Neutrophil (primary cell): ENCODE measurements around the gene CAST.

Source experiments
- H3K27ac ChIP-seq: fragments of 200-600 bp; sonication (generic); 2 replicates; pipeline ENCODE4 v1.5.1; 2016; ENCODE audit warnings: mild to moderate bottlenecking, moderate library complexity
- H3K27me3 ChIP-seq: fragments of 200-600 bp; sonication (generic); 2 replicates; pipeline ENCODE4 v1.6.0; 2016; ENCODE audit warnings: mild to moderate bottlenecking
- H3K36me3 ChIP-seq: fragments of 200-600 bp; sonication (generic); 2 replicates; pipeline ENCODE4 v1.5.1; 2017
- H3K4me1 ChIP-seq, 2 experiments: fragments of 200-600 bp in 1 of 2; sonication (generic) in 1 of 2; 1 replicate in 1 of 2; 2 replicates in 1 of 2; pipeline versions ENCODE4 v1.5.1 to v1.6.1; 2013 to 2016; ENCODE audit warnings: low read depth in 1 of 2, low read length in 1 of 2, mild to moderate bottlenecking in 1 of 2, moderate library complexity in 1 of 2; ENCODE audit not compliant: control insufficient read depth in 1 of 2, insufficient read depth in 1 of 2
- H3K4me3 ChIP-seq, 2 experiments: fragments of 200-600 bp in 1 of 2; sonication (generic) in 1 of 2; 1 replicate in 1 of 2; 2 replicates in 1 of 2; pipeline ENCODE4 v1.5.1; 2013 to 2016; ENCODE audit warnings: low read depth in 1 of 2, low read length in 1 of 2, mild to moderate bottlenecking in 1 of 2, moderate library complexity in 1 of 2
- H3K9me3 ChIP-seq: fragments of 200-600 bp; sonication (generic); 2 replicates; pipeline ENCODE4 v1.5.1; 2016
- TF ChIP-seq, protein P1 (sequence below): fragments of 200-600 bp; sonication (generic); IDR thresholded peaks from 2 replicates; pipeline ENCODE4 v1.5.1; 2016; ENCODE audit warnings: antibody characterized with exemption

CAST gene

DNA sequence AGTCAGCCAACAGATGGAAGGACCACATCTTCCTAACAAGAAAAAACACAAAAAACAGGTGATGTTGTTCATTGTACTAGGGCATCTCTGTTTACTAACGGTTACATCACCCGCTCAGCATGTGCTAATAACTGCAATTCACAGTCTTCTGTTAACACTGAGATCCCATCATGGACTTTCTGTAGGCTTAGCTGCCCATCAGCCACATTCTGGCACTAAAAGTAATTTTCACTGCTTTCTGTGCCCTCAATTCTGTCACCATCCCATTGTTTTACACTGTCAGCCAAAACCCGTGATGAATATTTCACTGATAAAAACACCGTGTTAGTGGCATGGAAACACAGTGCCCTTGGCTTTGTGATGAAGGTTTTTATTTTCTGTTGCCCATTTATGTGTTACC, 64.6 kb downstream of the CAST start:
- Histone ChIP-seq H3K36me3 (peaks cover 61% of the 10 kb centered on the region), H3K9me3 (no peaks in the 10 kb centered on the region), H3K27ac (no peak overlapping the region), H3K27me3 (no peaks in the 10 kb centered on the region), H3K4me3 (no peak overlapping the region), H3K4me1 (no peaks in the 10 kb centered on the region)
- TF ChIP-seq, protein P1, sequence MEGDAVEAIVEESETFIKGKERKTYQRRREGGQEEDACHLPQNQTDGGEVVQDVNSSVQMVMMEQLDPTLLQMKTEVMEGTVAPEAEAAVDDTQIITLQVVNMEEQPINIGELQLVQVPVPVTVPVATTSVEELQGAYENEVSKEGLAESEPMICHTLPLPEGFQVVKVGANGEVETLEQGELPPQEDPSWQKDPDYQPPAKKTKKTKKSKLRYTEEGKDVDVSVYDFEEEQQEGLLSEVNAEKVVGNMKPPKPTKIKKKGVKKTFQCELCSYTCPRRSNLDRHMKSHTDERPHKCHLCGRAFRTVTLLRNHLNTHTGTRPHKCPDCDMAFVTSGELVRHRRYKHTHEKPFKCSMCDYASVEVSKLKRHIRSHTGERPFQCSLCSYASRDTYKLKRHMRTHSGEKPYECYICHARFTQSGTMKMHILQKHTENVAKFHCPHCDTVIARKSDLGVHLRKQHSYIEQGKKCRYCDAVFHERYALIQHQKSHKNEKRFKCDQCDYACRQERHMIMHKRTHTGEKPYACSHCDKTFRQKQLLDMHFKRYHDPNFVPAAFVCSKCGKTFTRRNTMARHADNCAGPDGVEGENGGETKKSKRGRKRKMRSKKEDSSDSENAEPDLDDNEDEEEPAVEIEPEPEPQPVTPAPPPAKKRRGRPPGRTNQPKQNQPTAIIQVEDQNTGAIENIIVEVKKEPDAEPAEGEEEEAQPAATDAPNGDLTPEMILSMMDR: no peak

DNA sequence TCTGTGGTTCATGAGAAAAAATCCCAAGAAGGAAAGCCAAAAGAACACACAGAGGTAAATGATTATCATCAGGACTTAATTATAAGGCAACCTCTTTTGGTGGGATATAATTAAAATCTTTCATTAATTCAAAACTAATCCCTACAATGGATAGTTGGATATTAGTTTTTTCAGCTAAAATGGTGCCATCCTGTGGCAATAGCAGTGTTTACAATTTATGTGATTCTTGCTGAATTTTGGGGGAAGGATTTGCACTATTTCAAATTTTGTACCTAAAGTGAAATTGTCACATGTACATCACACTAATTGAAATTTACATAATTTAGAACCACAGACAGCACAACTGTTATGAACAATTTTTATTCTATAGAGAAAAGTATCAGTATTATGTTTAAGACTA, 67.0 kb downstream of the CAST start:
- TF ChIP-seq, protein P1: no peak
- Histone ChIP-seq H3K36me3 (peaks cover 61% of the 10 kb centered on the region), H3K9me3 (no peaks in the 10 kb centered on the region), H3K27me3 (no peaks in the 10 kb centered on the region), H3K4me3 (no peak overlapping the region), H3K4me1 (peaks cover 0 to 1% of the 10 kb centered on the region in 2 experiments), H3K27ac (no peak overlapping the region)

DNA sequence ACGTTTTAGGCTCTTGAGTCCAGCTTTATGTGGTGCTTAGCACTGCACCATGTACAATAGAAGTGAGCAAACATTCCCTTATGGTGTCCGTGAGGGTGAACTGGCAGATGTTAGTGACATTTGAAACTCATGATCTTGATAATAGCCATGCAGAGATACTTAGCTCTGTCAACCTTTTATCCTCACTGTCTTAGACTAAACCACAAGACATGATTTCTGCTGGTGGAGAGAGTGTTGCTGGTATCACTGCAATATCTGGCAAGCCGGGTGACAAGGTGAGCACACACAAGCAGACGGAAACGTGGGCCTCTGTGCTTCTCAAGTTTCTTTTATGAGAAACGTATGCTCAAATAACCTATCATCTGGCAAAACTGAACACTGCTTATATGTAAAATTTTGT, 68.4 kb downstream of the CAST start:
- TF ChIP-seq, protein P1: no peak
- H3K4me3 ChIP-seq: no peak overlapping the region
- H3K27ac ChIP-seq: no peak overlapping the region
- H3K36me3 ChIP-seq: peaks cover 47% of the 10 kb centered on the region
- peaks cover 10 to 13% of the 10 kb centered on the region in 2 experiments for H3K4me1 ChIP-seq
- no peaks in the 10 kb centered on the region for H3K27me3 ChIP-seq
- no peaks in the 10 kb centered on the region for H3K9me3 ChIP-seq

DNA sequence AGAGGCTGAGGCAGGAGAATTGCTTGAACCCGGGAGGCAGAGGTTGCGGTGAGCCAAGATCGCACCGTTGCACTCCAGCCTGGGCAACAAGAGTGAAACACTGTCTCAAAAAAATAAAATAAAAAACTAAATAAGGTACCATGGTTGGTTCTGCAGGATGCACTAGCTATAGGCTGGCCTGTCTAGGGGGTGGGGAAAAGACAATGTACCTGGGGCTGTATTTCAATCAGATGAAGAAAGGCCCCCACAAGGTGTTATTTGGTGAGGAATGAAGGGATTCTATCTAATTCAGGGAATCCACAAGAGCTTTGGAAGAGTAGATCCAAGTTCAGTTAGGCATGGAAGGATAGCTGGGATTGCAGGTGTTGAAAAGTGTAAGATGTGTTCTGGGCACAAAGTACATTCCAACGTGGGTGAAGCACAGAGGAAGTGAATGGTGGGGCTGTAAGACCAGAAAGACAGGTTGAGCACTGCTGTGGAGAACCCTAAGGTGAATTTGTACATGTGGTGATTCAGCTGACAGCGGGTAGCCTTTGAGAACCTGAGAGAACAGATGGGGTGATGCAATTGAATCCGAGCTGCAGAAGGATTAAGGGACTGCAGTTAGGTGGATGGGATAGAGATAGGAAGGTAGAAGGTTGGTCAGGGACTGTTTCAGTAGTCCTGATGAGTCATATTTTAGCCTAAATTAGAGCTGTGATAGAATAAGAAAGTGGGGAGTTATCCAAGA, 71.8 kb downstream of the CAST start:
- Histone ChIP-seq H3K27me3 (no peaks in the 10 kb centered on the region), H3K4me1 (peaks cover 10 to 13% of the 10 kb centered on the region in 2 experiments), H3K9me3 (no peaks in the 10 kb centered on the region), H3K27ac (peak overlapping the region; percentile 53), H3K4me3 (no peak overlapping the region), H3K36me3 (peaks cover 55% of the 10 kb centered on the region)
- TF ChIP-seq, protein P1: no peak

DNA sequence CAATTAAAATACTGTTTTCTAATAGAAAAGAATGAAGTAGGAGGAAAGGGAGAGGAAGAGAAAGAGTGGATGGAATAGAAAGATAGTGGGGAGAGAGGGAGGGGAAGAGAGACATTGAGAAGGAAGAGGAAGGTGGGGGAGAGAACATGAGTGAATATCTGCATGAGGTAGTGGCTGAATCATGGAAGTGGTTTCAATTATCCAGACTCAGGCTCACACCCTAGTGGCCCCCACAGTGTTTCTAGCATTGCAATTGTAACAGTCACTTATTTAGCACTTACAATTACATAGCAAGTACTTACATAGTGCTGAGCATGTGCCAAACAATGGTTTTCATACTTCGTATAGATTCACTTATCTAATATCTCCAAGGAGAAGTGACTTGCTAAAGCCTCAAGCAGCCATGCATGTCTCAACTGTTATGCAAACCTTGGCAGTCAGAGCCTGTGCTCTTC, 72.7 kb downstream of the CAST start:
- H3K36me3 ChIP-seq: peaks cover 57% of the 10 kb centered on the region
- TF ChIP-seq, protein P1: no peak
- no peaks in the 10 kb centered on the region for H3K27me3 ChIP-seq
- no peaks in the 10 kb centered on the region for H3K9me3 ChIP-seq
- H3K4me3 ChIP-seq: no peak overlapping the region
- peak overlapping the region; percentile 53 for H3K27ac ChIP-seq
- H3K4me1 ChIP-seq: peaks cover 10 to 13% of the 10 kb centered on the region in 2 experiments
